Measurements from ENCODE around the gene GNL3.

DNA sequence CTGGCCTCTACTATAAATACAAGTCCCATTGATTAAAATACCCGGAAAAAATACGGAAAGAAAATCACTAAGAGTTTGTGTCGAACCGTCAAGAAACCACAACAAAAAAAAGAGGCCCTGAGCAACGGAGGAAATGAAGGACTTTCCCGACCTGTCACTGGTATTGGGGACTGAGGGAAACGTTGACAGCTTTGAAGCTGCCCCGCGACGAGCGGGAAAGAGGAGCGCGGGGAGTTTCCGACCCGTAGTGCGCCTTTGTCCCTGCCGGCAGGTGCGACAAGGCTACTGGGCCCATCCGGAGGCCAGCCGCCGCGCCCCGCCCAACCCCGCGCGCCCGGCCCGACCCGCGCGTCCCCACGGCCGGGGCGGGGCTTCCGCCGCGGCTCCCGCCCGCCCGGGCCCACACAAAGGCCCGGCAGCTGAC is 535 bp upstream of the GNL3 start:
- TF ChIP-seq, protein P1, sequence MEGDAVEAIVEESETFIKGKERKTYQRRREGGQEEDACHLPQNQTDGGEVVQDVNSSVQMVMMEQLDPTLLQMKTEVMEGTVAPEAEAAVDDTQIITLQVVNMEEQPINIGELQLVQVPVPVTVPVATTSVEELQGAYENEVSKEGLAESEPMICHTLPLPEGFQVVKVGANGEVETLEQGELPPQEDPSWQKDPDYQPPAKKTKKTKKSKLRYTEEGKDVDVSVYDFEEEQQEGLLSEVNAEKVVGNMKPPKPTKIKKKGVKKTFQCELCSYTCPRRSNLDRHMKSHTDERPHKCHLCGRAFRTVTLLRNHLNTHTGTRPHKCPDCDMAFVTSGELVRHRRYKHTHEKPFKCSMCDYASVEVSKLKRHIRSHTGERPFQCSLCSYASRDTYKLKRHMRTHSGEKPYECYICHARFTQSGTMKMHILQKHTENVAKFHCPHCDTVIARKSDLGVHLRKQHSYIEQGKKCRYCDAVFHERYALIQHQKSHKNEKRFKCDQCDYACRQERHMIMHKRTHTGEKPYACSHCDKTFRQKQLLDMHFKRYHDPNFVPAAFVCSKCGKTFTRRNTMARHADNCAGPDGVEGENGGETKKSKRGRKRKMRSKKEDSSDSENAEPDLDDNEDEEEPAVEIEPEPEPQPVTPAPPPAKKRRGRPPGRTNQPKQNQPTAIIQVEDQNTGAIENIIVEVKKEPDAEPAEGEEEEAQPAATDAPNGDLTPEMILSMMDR (conservative IDR thresholded peaks at IDR 0.05; ENCODE audit: low read length): no peak
- no peak for TF ChIP-seq EZH2phosphoT487 (IDR thresholded peaks at IDR 0.05; ENCODE audit: borderline replicate concordance, low read depth, low read length)

Measured in OCI-LY7 (cell line).